Bone marrow (tissue), 2 donors: Measurements from ENCODE around the gene TLR9.

Experiments
- DNase-seq, 2 donors: peaks; one replicate each; lab custom pipeline; 2025; lab: John Stamatoyannopoulos, UW

TLR9 gene

DNA sequence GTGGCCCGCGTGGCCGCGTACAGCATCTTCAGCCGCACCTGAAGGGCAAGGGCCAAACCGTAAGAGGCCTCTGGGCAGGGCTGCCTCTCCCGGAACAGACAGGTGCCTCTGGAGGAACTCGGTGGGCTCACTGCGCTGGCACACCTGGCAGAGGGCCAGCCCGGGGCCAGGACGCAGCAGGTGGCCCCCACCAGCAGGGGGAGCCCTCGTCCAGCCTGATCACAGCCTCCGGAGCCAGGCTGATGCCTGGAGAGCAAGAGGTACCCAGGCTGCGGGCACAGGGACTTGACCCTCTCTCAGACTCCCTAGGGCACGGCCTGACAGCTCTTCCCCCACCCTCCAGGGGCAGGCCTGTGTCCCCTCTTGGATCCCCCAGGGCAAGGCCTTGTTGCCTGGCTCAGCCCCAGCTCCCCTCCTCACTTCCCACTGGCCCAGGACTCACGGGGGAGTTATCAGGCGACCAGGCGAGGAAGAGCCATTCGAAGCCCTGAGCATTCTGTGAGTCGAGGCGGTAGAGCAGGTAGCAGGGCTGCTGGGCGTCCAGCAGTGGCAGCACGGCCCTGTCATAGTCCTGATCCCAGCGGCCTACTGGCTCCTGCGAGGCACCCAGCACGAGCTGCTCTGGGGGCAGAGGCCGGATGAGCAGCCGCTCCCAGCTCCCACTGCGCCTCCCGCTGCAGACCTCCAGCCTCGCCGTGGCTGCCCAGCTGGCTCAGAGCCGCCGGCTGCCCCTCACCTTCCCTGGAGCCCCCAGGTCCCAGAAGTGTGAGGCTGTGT, 6.2 kb upstream of the TLR9 start:
- peak; percentile 65 to 66 for DNase-seq

DNA sequence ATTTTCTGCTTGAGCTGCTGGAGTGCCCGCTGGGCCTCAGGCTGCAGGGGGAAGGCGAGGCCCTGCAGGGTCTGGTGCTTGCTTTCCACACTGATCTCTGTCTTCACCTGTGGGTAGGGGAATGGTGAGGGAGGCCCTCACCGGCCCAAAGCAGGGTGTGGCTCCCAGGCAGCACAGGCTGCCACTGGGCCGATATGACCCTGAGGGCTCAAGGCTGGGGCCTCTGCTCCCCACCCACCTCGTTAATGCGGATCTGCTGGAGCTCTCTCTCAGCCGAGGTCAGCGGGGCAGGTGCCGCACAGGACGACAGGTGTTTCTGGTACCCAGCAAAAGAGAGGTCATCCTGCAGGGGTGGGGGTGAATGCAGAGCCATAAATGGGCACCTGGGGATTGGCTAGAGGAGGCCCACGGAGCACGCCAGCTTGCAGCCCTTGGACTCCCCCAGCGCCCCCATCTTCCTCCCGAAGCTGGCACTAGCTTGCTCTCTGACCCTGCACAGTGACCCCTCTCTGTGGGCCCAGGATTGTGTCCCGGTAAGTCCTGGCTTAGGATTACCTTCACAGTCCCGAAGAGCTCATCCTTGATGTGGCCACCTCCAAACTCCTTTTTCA, 5.5 kb upstream of the TLR9 start:
- no peak for DNase-seq

GRCh38 chr3:52230461-52230860, 5.0 kb upstream of the TLR9 start:
- no peak for DNase-seq

- no peak for DNase-seq
Observed at GRCh38 chr3:52229656-52230055, 4.2 kb upstream of the TLR9 start.

DNA sequence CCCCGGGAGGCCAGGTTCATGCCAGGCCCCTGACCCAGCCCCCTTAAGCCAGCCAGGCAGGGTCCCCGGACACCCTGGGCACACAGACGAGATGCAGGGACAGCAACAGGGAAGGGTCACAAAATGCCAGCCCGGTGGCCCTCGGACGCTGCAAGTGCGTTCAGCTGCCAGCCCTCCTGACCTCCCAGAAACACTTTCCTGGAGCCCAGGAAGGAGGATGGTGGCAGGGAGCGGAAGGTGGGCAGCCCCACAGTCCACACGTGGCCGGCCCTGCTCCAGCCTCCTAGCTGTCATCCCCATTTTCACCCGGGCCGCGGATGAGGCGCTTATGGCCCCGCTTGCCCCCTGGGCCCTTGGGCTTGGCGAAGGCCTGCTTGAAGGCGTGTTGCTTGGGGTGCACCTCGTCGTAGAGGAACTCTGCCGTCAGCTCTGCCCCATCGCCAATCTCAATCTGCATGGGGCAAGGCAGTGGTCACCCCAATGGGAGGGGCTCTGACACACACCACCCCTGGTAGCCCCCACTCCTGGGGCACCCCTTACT, 3.4 kb upstream of the TLR9 start:
- no peak for DNase-seq

DNA sequence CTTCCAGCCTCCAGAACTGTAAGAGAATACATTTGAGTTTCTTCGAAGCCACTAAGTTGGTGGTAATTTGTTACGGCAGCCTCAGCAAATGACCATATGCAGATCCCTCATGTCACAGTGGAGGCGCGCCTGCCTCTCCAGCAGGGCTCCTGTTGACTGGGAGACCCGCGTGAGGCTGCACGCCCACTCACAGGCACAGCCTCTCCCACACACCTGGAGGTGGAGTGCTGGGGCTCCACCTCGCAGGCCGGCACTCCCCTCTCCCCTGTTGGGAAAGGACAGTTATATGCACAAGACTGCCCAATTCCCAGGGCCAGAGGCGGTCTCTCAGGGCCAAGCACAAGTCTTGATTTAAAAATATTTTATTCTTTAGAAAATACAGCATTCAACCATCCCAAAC, 2.8 kb upstream of the TLR9 start:
- no peak for DNase-seq

GRCh38 chr3:52227766-52228165, 2.3 kb upstream of the TLR9 start:
- DNase-seq: no peak

- no peak for DNase-seq
Observed at GRCh38 chr3:52227117-52227516, 1.7 kb upstream of the TLR9 start.

- DNase-seq: no peak
Observed at GRCh38 chr3:52226229-52226817, 878 bp upstream of the TLR9 start.

GRCh38 chr3:52223449-52224408, 1.7 kb downstream of the TLR9 start:
- no peak for DNase-seq

DNA sequence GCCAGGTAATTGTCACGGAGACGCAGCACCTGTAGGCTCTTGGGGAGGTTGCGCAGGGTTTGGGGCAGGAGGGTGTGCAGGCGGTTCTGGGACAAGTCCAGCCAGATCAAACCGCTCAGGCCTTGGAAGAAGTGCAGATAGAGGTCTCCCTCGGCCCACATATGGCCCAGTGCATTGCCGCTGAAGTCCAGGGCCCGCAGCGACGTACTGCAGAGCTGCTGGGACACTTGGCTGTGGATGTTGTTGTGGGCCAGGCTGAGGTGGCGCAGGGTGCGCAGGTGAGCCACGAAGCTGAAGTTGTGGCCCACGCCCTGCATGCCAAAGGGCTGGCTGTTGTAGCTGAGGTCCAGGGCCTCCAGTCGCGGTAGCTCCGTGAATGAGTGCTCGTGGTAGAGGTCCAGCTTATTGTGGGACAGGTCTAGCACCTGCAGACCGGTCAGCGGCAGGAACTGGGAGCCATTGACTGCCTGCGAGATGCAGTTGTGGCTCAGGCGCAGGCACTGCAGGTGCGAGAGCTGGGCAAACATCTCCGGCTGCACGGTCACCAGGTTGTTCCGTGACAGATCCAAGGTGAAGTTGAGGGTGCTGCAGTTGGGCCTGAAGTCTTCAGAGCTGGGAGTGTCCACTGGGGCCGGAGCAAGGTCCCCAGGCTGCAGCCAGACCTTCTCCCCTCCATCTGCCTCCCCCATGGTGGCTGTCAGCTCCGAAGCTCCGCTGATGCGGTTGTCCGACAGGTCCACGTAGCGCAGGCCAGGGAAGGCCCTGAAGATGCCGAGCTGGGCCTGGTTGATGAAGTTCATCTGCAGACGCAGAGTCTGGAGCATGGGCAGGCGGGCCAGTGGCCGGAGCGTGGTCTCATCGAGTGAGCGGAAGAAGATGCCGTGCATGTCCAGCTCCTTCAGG, 2.9 kb downstream of the TLR9 start:
- DNase-seq: no peak

- DNase-seq: no peak
Observed at GRCh38 chr3:52221563-52222318, 3.7 kb downstream of the TLR9 start.

- no peak for DNase-seq
Observed at GRCh38 chr3:52221141-52221562, 4.3 kb downstream of the TLR9 start.

DNA sequence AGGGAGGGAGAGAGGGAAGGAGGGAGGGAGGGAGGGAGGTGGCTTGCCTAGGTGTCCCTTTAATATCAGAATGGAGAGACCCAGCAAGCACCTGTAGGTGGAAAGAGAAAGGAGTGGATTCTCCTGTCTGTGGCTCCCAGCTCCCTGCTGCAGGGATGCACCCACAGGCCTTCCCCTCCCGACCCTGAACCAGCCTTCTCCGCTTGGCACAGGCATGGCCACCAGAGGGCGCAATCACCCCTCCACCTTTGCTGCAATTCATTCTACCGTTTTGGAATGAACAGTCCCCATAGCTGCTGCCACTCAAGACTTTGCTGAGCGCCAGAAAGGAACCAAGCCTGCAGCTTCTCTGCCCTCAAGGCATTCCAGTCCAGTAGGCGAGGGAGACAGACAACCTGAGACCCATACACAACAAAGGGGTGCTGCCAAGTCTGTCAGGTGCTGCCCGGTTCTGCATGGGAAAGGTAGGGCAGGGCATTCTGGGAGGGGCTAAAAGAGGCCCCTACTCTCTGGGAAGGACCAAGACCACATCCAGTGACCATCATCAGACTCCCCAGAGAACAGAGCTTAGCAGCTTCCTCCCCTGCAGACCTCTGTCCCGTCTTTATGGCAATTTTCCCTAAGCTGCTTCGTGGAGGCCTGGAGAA, 4.9 kb downstream of the TLR9 start:
- peak; percentile 60 to 71 for DNase-seq

GRCh38 chr3:52218937-52219650, 6.4 kb downstream of the TLR9 start:
- no peak for DNase-seq

DNA sequence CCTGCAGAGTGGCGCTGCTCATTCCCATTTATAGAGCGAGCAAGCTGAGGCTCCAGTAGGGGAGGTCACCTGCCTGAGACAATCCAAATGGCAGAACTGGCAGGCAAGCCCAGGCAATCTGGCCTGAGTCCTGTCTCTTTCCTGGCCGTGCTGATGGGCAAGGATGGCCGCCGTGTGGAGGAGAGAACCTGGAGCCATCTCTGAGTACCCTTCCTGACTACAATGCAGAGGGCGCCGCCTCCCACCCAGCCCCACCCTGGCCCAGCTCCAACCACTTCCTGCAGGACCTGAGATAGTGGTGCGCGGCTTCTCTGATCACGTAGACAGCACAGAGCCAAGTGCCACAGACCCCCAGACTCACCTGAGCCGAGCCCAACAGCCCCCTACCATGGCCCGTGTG, 7.0 kb downstream of the TLR9 start:
- DNase-seq: no peak

- DNase-seq: no peak
Observed at GRCh38 chr3:52218026-52218425, 7.4 kb downstream of the TLR9 start.

- DNase-seq: no peak
Observed at GRCh38 chr3:52217409-52217805, 8.0 kb downstream of the TLR9 start.
